MM.1S (cell line): ENCODE measurements around the gene ALPP.

Experiments
- DNase-seq: peaks from one replicate; pipeline ENCODE4 v3.0.0-alpha.2; 2015
- H2AFZ ChIP-seq: fragments of 300-600 bp; sonication (generic); 2 replicates; pipeline ENCODE4 v1.6.0; 2016; ENCODE audit warnings: antibody characterized with exemption, low read length
- H3F3A ChIP-seq: fragments of 300-600 bp; sonication (generic); 2 replicates; pipeline ENCODE4 v1.6.1; 2016; ENCODE audit warnings: mild to moderate bottlenecking, antibody characterized with exemption, low read length, moderate library complexity, mixed read lengths; ENCODE audit not compliant: insufficient read depth
- H3K27ac ChIP-seq: fragments of 300-600 bp; sonication (generic); 2 replicates; pipeline ENCODE4 v1.5.1; 2016; ENCODE audit warnings: mild to moderate bottlenecking, low read length
- H3K27me3 ChIP-seq: fragments of 300-600 bp; sonication (generic); replicated peaks from 2 replicates; pipeline ENCODE4 v1.6.0; 2016; ENCODE audit warnings: low read length; ENCODE audit not compliant: insufficient read depth
- H3K36me3 ChIP-seq: fragments of 300-600 bp; sonication (generic); replicated peaks from 2 replicates; pipeline ENCODE4 v1.6.1; 2016; ENCODE audit warnings: mild to moderate bottlenecking, low read length, mixed read lengths; ENCODE audit not compliant: insufficient read depth
- H3K4me1 ChIP-seq: fragments of 300-600 bp; sonication (generic); 2 replicates; pipeline ENCODE4 v1.6.1; 2016; ENCODE audit warnings: low read length, mixed read lengths
- H3K4me2 ChIP-seq: fragments of 300-600 bp; sonication (generic); 2 replicates; pipeline ENCODE4 v1.6.0; 2016; ENCODE audit warnings: low read depth, low read length
- H3K4me3 ChIP-seq: fragments of 300-600 bp; sonication (generic); 2 replicates; pipeline ENCODE4 v1.5.1; 2016; ENCODE audit warnings: low read length, mixed read lengths
- H3K79me2 ChIP-seq: fragments of 300-600 bp; sonication (generic); 2 replicates; pipeline ENCODE4 v1.6.1; 2016; ENCODE audit warnings: mixed run types, low read length, mixed read lengths
- H3K9ac ChIP-seq: fragments of 300-600 bp; sonication (generic); 2 replicates; pipeline ENCODE4 v1.6.1; 2016; ENCODE audit warnings: low read length, mixed read lengths
- H3K9me2 ChIP-seq: fragments of 300-600 bp; sonication (generic); replicated peaks from 2 replicates; pipeline ENCODE4 v1.6.1; 2016; ENCODE audit warnings: mild to moderate bottlenecking, low read length, mixed read lengths; ENCODE audit not compliant: insufficient read depth
- H3K9me3 ChIP-seq: fragments of 300-600 bp; sonication (generic); replicated peaks from 2 replicates; pipeline ENCODE4 v1.6.1; 2016; ENCODE audit warnings: mild to moderate bottlenecking, low read length, mixed read lengths; ENCODE audit not compliant: insufficient read depth
- H4K20me1 ChIP-seq: fragments of 300-600 bp; sonication (generic); 2 replicates; pipeline ENCODE4 v1.6.1; 2016; ENCODE audit warnings: mild to moderate bottlenecking, low read length, moderate library complexity, mixed read lengths; ENCODE audit not compliant: insufficient read depth
- CTCF ChIP-seq: fragments of 300-600 bp; sonication (generic); IDR thresholded peaks from 2 replicates; pipeline ENCODE4 v1.5.1; 2016; ENCODE audit warnings: antibody characterized with exemption, low read length, mixed read lengths
- EZH2 ChIP-seq: fragments of 300-600 bp; sonication (generic); optimal IDR thresholded peaks from 2 replicates; pipeline ENCODE3; 2017; ENCODE audit warnings: low read depth, mild to moderate bottlenecking, antibody characterized with exemption, low read length, mixed read lengths
- EZH2phosphoT487 ChIP-seq: fragments of 300-600 bp; sonication (generic); IDR thresholded peaks from 2 replicates; pipeline ENCODE4 v1.6.1; 2018; ENCODE audit warnings: antibody characterized with exemption, low read length

Gene ALPP

GRCh38 chr2:232387451-232388171, 9.1 kb downstream of the ALPP start:
- no peak overlapping the region for H3K27ac ChIP-seq
- no peaks in the 10 kb centered on the region for H4K20me1 ChIP-seq
- no peak overlapping the region for H3K4me3 ChIP-seq
- H3K9me2 ChIP-seq = no peaks in the 10 kb centered on the region
- peaks cover 17% of the 10 kb centered on the region for H3K27me3 ChIP-seq
- H3K4me2 ChIP-seq = no peak overlapping the region
- no peak for DNase-seq
- H3K4me1 ChIP-seq = no peaks in the 10 kb centered on the region
- H2AFZ ChIP-seq = no peak overlapping the region
- H3K9ac ChIP-seq = no peak overlapping the region
- H3K9me3 ChIP-seq = no peaks in the 10 kb centered on the region
- no peaks in the 10 kb centered on the region for H3K79me2 ChIP-seq
- TF ChIP-seq EZH2phosphoT487 (no peak), EZH2 (no peak)
- no peaks in the 10 kb centered on the region for H3K36me3 ChIP-seq
- H3F3A ChIP-seq = no peaks in the 10 kb centered on the region

- Histone ChIP-seq H3K27ac (no peak overlapping the region), H3K79me2 (no peaks in the 10 kb centered on the region), H3K9ac (no peak overlapping the region), H2AFZ (no peak overlapping the region), H3K36me3 (no peaks in the 10 kb centered on the region), H3K9me3 (no peaks in the 10 kb centered on the region), H3K9me2 (no peaks in the 10 kb centered on the region), H3F3A (no peaks in the 10 kb centered on the region), H3K4me3 (no peak overlapping the region), H4K20me1 (no peaks in the 10 kb centered on the region), H3K4me2 (no peak overlapping the region), H3K4me1 (no peaks in the 10 kb centered on the region), H3K27me3 (peaks cover 17% of the 10 kb centered on the region)
- TF ChIP-seq EZH2phosphoT487 (no peak), EZH2 (no peak), CTCF (no peak)
- DNase-seq = no peak
These were observed 9.9 kb downstream of the ALPP start for GRCh38 chr2:232388324-232388891.

- Histone ChIP-seq H3F3A (no peaks in the 10 kb centered on the region), H2AFZ (no peak overlapping the region), H3K27me3 (peaks cover 17% of the 10 kb centered on the region), H3K9me3 (no peaks in the 10 kb centered on the region), H4K20me1 (no peaks in the 10 kb centered on the region), H3K9me2 (no peaks in the 10 kb centered on the region), H3K4me2 (no peak overlapping the region), H3K36me3 (no peaks in the 10 kb centered on the region), H3K79me2 (no peaks in the 10 kb centered on the region), H3K27ac (no peak overlapping the region), H3K9ac (no peak overlapping the region), H3K4me1 (no peaks in the 10 kb centered on the region), H3K4me3 (no peak overlapping the region)
- TF ChIP-seq EZH2phosphoT487 (no peak), EZH2 (no peak), CTCF (no peak)
- no peak for DNase-seq
These were observed 10.8 kb downstream of the ALPP start for GRCh38 chr2:232389327-232389726.

- Histone ChIP-seq H3K27ac (no peak overlapping the region), H3K4me1 (no peaks in the 10 kb centered on the region), H3K4me2 (no peak overlapping the region), H3K9ac (no peak overlapping the region), H4K20me1 (no peaks in the 10 kb centered on the region), H3K9me2 (no peaks in the 10 kb centered on the region), H3K36me3 (no peaks in the 10 kb centered on the region), H3K27me3 (peaks cover 11% of the 10 kb centered on the region), H3F3A (no peaks in the 10 kb centered on the region), H3K79me2 (no peaks in the 10 kb centered on the region), H3K4me3 (no peak overlapping the region), H2AFZ (no peak overlapping the region), H3K9me3 (no peaks in the 10 kb centered on the region)
- no peak for DNase-seq
- no peak for TF ChIP-seq EZH2phosphoT487
- TF ChIP-seq CTCF = no peak
- no peak for TF ChIP-seq EZH2
These were observed 12.1 kb downstream of the ALPP start for GRCh38 chr2:232390661-232391060.
